Endothelial cell of umbilical vein (primary cell): ENCODE data around the gene HTT. TPM values are rescaled to one million over a fixed set of nuclear protein-coding genes. Genes with fewer than 3 reads are reported as not detected.

Source experiments
- BruUV-seq: library from RNA; stranded (reverse); fragments of 400-500 nt; replicated peaks from 2 replicates; lab custom pipeline; 2021; lab: Mats Ljungman, UMichigan
- CTCF ChIA-PET: fragments of 300-600, 350-600 bp; sonication (Branson Sonifier 250); formaldehyde crosslinking; loops from one replicate; lab custom pipeline; 2021; ENCODE audit warnings: antibody characterized with exemption, inconsistent platforms; lab: Charles Lee
- POLR2A ChIA-PET: fragments of 300-600, 350-600 bp; sonication (Branson Sonifier 250); formaldehyde crosslinking; loops from one replicate; lab custom pipeline; 2021; ENCODE audit warnings: antibody characterized with exemption, inconsistent platforms; lab: Charles Lee
- DNase-seq: peaks from one replicate; pipeline ENCODE4 v3.0.0-alpha.2; 2011; ENCODE audit warnings: low read depth, low spot score
- FAIRE-seq: peaks from 2 replicates; lab custom pipeline; 2011; peaks lifted over from hg19 to GRCh38; lab: Jason Lieb, UNC
- H2AFZ ChIP-seq: 2 replicates; pipeline ENCODE4 v1.6.0; 2012; ENCODE audit warnings: low read depth, low read length, control low read depth, inconsistent platforms
- H3K27ac ChIP-seq: 2 replicates; pipeline ENCODE4 v1.5.1; 2011; ENCODE audit warnings: low read depth, mild to moderate bottlenecking, control low read depth, low read length, moderate library complexity; ENCODE audit not compliant: insufficient read depth
- H3K27me3 ChIP-seq, 2 experiments: 2 replicates each; pipeline versions ENCODE4 v1.6.0 to v1.6.1; 2011; ENCODE audit warnings: low read length in 2 of 2, mixed read lengths in 1 of 2; ENCODE audit not compliant: control insufficient read depth in 2 of 2, insufficient read depth in 2 of 2
- H3K36me3 ChIP-seq, 2 experiments: 2 replicates in 1 of 2; 3 replicates in 1 of 2; pipeline ENCODE4 v1.5.1; 2011; ENCODE audit warnings: low read length in 2 of 2, mild to moderate bottlenecking in 1 of 2, moderate library complexity in 1 of 2; ENCODE audit not compliant: control insufficient read depth in 2 of 2, insufficient read depth in 2 of 2; ENCODE audit errors: extremely low read depth in 1 of 2
- H3K4me1 ChIP-seq: 3 replicates; pipeline ENCODE4 v1.5.1; 2011; ENCODE audit warnings: mild to moderate bottlenecking, low read length; ENCODE audit not compliant: control insufficient read depth, insufficient read depth; ENCODE audit errors: extremely low read depth
- H3K4me2 ChIP-seq: 2 replicates; pipeline ENCODE4 v1.6.1; 2011; ENCODE audit warnings: low read length, control low read depth, mixed read lengths; ENCODE audit not compliant: insufficient read depth
- H3K4me3 ChIP-seq, 3 experiments: fragments of 200-600 bp in 1 of 3; sonication (generic), shearing (Covaris generic) in 1 of 3; replicated peaks in 1 of 3; 2 replicates each; pipeline ENCODE4 v1.5.1; 2011 to 2016; ENCODE audit warnings: control low read depth in 3 of 3, low read length in 3 of 3, mild to moderate bottlenecking in 2 of 3, inconsistent platforms in 1 of 3, low read depth in 1 of 3, moderate library complexity in 1 of 3; ENCODE audit not compliant: insufficient read depth in 1 of 3
- H3K79me2 ChIP-seq: 2 replicates; pipeline ENCODE4 v1.6.0; 2012; ENCODE audit warnings: low read length, inconsistent platforms; ENCODE audit not compliant: control insufficient read depth, insufficient read depth
- H3K9ac ChIP-seq: replicated peaks from 2 replicates; pipeline ENCODE3; 2011; ENCODE audit warnings: low read length, control low read depth; ENCODE audit not compliant: insufficient read depth; ENCODE audit errors: extremely low read depth
- H3K9me1 ChIP-seq: replicated peaks from 3 replicates; pipeline ENCODE4 v1.6.0; 2011; ENCODE audit warnings: mild to moderate bottlenecking, low read length; ENCODE audit not compliant: control insufficient read depth, insufficient read depth; ENCODE audit errors: extremely low read depth
- H3K9me3 ChIP-seq: replicated peaks from 2 replicates; pipeline ENCODE4 v1.5.1; 2012; ENCODE audit warnings: low read length, inconsistent platforms; ENCODE audit not compliant: control insufficient read depth, insufficient read depth
- H4K20me1 ChIP-seq: replicated peaks from 2 replicates; pipeline ENCODE3; 2011; ENCODE audit warnings: mild to moderate bottlenecking, low read length; ENCODE audit not compliant: control insufficient read depth, insufficient read depth; ENCODE audit errors: extremely low read depth
- EZH2 ChIP-seq: IDR thresholded peaks from 2 replicates; pipeline ENCODE4 v1.6.1; 2012; ENCODE audit warnings: borderline replicate concordance, low read depth, mild to moderate bottlenecking, moderate library complexity, low read length, inconsistent platforms; ENCODE audit not compliant: severe bottlenecking
- FOS ChIP-seq: IDR thresholded peaks from 2 replicates; pipeline ENCODE4 v1.6.1; 2011; ENCODE audit warnings: mild to moderate bottlenecking, low read length, moderate library complexity, borderline replicate concordance; ENCODE audit not compliant: insufficient read depth
- GATA2 ChIP-seq: IDR thresholded peaks from 2 replicates; pipeline ENCODE4 v1.7.0; 2011; ENCODE audit warnings: low read depth, mild to moderate bottlenecking, moderate library complexity, mixed read lengths, low read length; ENCODE audit not compliant: insufficient read length, insufficient read depth
- JUN ChIP-seq: IDR thresholded peaks from 2 replicates; pipeline ENCODE4 v1.6.1; 2011; ENCODE audit warnings: borderline replicate concordance, low read depth; ENCODE audit not compliant: insufficient read length, insufficient read depth
- MYC ChIP-seq: IDR thresholded peaks from one replicate; pipeline ENCODE4 v1.6.1; 2011; ENCODE audit warnings: mild to moderate bottlenecking, low read depth, low read length
- POLR2A ChIP-seq: IDR thresholded peaks from 2 replicates; pipeline ENCODE4 v1.6.1; 2012; ENCODE audit warnings: low read depth, mild to moderate bottlenecking, control low read depth, low read length
- POLR2AphosphoS5 ChIP-seq: IDR thresholded peaks from 2 replicates; pipeline ENCODE4 v1.6.1; 2012; ENCODE audit warnings: low read depth, mild to moderate bottlenecking, control low read depth, low read length, moderate library complexity; ENCODE audit not compliant: insufficient read depth
- dilution Hi-C: fragments of 300-500 bp; cut with MboI; formaldehyde crosslinking; loops from one replicate; pipeline ENCODE4 v1.15.0; 2019; ENCODE audit warnings: low sequenced_read_pairs; ENCODE audit not compliant: extremely low pct_ligation_motif_present
- intact Hi-C: fragments of 100-400 bp; cut with micrococcal nuclease; formaldehyde crosslinking; loops from one replicate; pipeline ENCODE4 v1.10.0; 2022
- polyA plus RNA-seq, 4 experiments: library from polyadenylated mRNA; depleted of rRNA in 3 of 4; stranded (reverse) in 3 of 4; unstranded in 1 of 4; fragments of >200 nt; gene quantifications; 2 replicates each; pipeline versions ENCODE4 v1.2.1 to v1.2.3, GENCODE V29; 2011 to 2012; ENCODE audit warnings: missing spikeins in 1 of 4
- total RNA-seq: library from RNA; stranded (reverse); gene quantifications from 2 replicates; pipeline ENCODE4 v1.2.3, GENCODE V29; 2021
- TF ChIP-seq, protein P1 (sequence below): IDR thresholded peaks from 2 replicates; pipeline ENCODE4 v1.6.1; 2011; ENCODE audit not compliant: insufficient read depth, insufficient read length
- TF ChIP-seq, protein P2 (sequence below), 2 donors: IDR thresholded peaks; 1 replicate in 1 of 2; 2 replicates in 1 of 2; pipeline ENCODE4 v1.5.1; 2011; ENCODE audit warnings: low read length in 2 of 2, mild to moderate bottlenecking in 2 of 2, moderate library complexity in 2 of 2, control low read depth in 1 of 2, inconsistent platforms in 1 of 2, low read depth in 1 of 2; ENCODE audit not compliant: insufficient read depth in 1 of 2; ENCODE audit errors: extremely low read depth in 1 of 2

The HTT gene
- total and polyA plus RNA-seq, 2 donors (not counting 3 experiments of a cell fraction or from before 2014, with no cell fraction given): 15.7 to 61.2 TPM

DNA sequence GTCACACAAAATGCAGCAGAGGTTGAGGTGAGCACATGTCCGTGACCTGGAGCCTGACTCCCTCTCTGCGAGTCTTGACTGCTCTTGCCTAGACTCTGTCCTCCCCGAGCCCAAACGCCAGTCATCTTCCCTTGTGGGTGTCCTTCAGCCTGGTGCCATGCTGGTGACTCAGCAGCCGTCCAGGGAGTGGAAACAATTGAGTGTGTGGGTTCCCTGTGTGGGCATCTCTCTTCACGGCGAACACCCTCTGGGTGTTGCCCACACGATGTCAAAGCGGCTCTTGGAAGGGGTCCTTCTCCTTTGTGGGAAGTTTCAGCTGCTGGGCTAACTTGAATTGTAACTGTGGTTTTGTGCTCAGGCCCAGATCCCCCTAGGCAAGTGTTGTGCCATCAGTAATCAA is 157.0 kb downstream of the HTT start:
- no peak for TF ChIP-seq POLR2AphosphoS5
- CTCF ChIA-PET: no interaction called here
- POLR2A ChIA-PET: no interaction called here
- Histone ChIP-seq H4K20me1 (no peaks in the 10 kb centered on the region), H3K79me2 (no peaks in the 10 kb centered on the region), H3K9me1 (no peaks in the 10 kb centered on the region), H3K27me3 (no peaks in the 10 kb centered on the region), H3K9ac (no peak overlapping the region), H2AFZ (no peak overlapping the region), H3K27ac (no peak overlapping the region), H3K4me3 (no peak overlapping the region), H3K4me2 (no peak overlapping the region), H3K9me3 (no peaks in the 10 kb centered on the region), H3K4me1 (no peaks in the 10 kb centered on the region), H3K36me3 (peaks cover 0 to 67% of the 10 kb centered on the region in 2 experiments)
- intact Hi-C loops (no loop called here), dilution Hi-C loops (no loop called here)
- no peak for FAIRE-seq
- DNase-seq: no peak
- no TSS peak for BruUV-seq

DNA sequence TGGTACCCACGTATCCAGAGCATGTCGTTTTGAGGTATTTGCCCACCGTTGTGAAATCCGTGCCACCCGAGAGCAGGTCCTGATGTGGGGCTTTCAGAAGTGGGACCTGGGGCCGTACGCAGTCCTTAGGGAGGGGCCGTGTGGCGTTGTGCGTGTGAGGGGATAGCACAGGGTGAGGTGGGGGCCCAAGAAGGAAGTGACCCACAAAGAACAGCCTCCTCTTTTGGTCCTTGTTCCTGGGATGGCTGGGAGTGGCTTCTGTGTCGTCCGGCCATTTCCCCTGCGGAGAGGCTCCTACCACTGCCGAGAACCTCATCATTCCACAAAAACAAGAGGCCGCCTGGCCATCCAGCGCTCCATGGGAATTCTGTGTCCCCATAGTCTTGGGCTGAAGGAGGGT is 157.5 kb downstream of the HTT start:
- Histone ChIP-seq H3K9me1 (no peaks in the 10 kb centered on the region), H3K4me2 (no peak overlapping the region), H3K9me3 (no peaks in the 10 kb centered on the region), H3K27me3 (no peaks in the 10 kb centered on the region), H4K20me1 (no peaks in the 10 kb centered on the region), H3K9ac (no peak overlapping the region), H3K4me3 (no peak overlapping the region), H3K36me3 (peaks cover 0 to 66% of the 10 kb centered on the region in 2 experiments), H3K79me2 (no peaks in the 10 kb centered on the region), H2AFZ (no peak overlapping the region), H3K4me1 (no peaks in the 10 kb centered on the region), H3K27ac (no peak overlapping the region)
- CTCF ChIA-PET: no interaction called here
- dilution Hi-C loops (no loop called here), intact Hi-C loops (no loop called here)
- FAIRE-seq (no peak), DNase-seq (no peak)
- POLR2A ChIA-PET: no interaction called here
- no TSS peak for BruUV-seq
- no peak for TF ChIP-seq FOS
- TF ChIP-seq MYC: no peak
- no peak for TF ChIP-seq GATA2
- no peak for TF ChIP-seq JUN
- TF ChIP-seq EZH2: no peak
- no peak for TF ChIP-seq POLR2A
- TF ChIP-seq, protein P1, sequence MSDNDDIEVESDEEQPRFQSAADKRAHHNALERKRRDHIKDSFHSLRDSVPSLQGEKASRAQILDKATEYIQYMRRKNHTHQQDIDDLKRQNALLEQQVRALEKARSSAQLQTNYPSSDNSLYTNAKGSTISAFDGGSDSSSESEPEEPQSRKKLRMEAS: no peak
- TF ChIP-seq POLR2AphosphoS5: no peak
- TF ChIP-seq, protein P2, sequence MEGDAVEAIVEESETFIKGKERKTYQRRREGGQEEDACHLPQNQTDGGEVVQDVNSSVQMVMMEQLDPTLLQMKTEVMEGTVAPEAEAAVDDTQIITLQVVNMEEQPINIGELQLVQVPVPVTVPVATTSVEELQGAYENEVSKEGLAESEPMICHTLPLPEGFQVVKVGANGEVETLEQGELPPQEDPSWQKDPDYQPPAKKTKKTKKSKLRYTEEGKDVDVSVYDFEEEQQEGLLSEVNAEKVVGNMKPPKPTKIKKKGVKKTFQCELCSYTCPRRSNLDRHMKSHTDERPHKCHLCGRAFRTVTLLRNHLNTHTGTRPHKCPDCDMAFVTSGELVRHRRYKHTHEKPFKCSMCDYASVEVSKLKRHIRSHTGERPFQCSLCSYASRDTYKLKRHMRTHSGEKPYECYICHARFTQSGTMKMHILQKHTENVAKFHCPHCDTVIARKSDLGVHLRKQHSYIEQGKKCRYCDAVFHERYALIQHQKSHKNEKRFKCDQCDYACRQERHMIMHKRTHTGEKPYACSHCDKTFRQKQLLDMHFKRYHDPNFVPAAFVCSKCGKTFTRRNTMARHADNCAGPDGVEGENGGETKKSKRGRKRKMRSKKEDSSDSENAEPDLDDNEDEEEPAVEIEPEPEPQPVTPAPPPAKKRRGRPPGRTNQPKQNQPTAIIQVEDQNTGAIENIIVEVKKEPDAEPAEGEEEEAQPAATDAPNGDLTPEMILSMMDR (IDR thresholded peaks at IDR 0.05; ENCODE audit: extremely low read depth in 1 of 2, insufficient read depth in 1 of 2, low read depth in 1 of 2, low read length in 2 of 2): no peak
